Measurements from ENCODE around the gene OR13C3. TPM values are rescaled to one million over a fixed set of nuclear protein-coding genes. Genes with fewer than 3 reads are reported as not detected.

OR13C3 gene
- not detected for total RNA-seq

- H3K27ac ChIP-seq = no peak within 1 kb of the TSS
- WGBS = 91% methylated on average over 5 of the region's 5 CpGs
These were observed at the start of gene OR13C3 for GRCh38 chr9:104536756-104537155. TSS of gene OR13C3 (minus strand) at chr9:104536856. CDS start at chr9:104536723, 133 bp downstream.

GRCh38 chr9:104580562-104580961, 43.9 kb upstream of the OR13C3 start:
- Histone ChIP-seq H3K4me3 (no peak overlapping the region), H3K27me3 (no peaks in the 10 kb centered on the region), H3K27ac (no peak overlapping the region), H3K9me3 (no peaks in the 10 kb centered on the region), H3K4me1 (no peaks in the 10 kb centered on the region), H3K36me3 (no peaks in the 10 kb centered on the region)
- no peak for TF ChIP-seq EP300 (IDR thresholded peaks at IDR 0.05)
- TF ChIP-seq POLR2A (IDR thresholded peaks at IDR 0.05) = no peak
- no peak for TF ChIP-seq POLR2AphosphoS5 (IDR thresholded peaks at IDR 0.05)
- no peak for TF ChIP-seq CTCF (IDR thresholded peaks at IDR 0.05)
- 89% methylated on average over 1 of the region's 1 CpG for WGBS
- no peak for DNase-seq (ENCODE audit: low spot score in 2 of 2)

More at GRCh38 chr9:104536756-104537155, at the start of gene OR13C3:
- TF ChIP-seq CTCF (IDR thresholded peaks at IDR 0.05) (no peak), POLR2A (IDR thresholded peaks at IDR 0.05) (no peak), POLR2AphosphoS5 (IDR thresholded peaks at IDR 0.05) (no peak), EP300 (IDR thresholded peaks at IDR 0.05) (no peak)
- no peak within 1 kb of the TSS for H3K4me3 ChIP-seq
- no peaks in the 10 kb centered on the region for H3K27me3 ChIP-seq
- no peak for DNase-seq (ENCODE audit: low spot score in 2 of 2)
- H3K4me1 ChIP-seq = no peaks in the 10 kb centered on the region
- no peaks in the 10 kb centered on the region for H3K36me3 ChIP-seq
- no peaks in the 10 kb centered on the region for H3K9me3 ChIP-seq

- Histone ChIP-seq H3K36me3 (no peaks in the 10 kb centered on the region), H3K27me3 (no peaks in the 10 kb centered on the region), H3K9me3 (peaks cover 9% of the 10 kb centered on the region), H3K4me1 (no peaks in the 10 kb centered on the region), H3K4me3 (no peak overlapping the region), H3K27ac (no peak overlapping the region)
- no peak for DNase-seq (ENCODE audit: low spot score in 2 of 2)
- WGBS = 76% methylated on average over 5 of the region's 5 CpGs
- TF ChIP-seq POLR2AphosphoS5 (IDR thresholded peaks at IDR 0.05) (no peak), POLR2A (IDR thresholded peaks at IDR 0.05) (no peak), CTCF (IDR thresholded peaks at IDR 0.05) (no peak), EP300 (IDR thresholded peaks at IDR 0.05) (no peak)
These were observed 40.6 kb upstream of the OR13C3 start for GRCh38 chr9:104577263-104577662.

GRCh38 chr9:104575456-104575855, 38.8 kb upstream of the OR13C3 start:
- Histone ChIP-seq H3K4me3 (no peak overlapping the region), H3K36me3 (no peaks in the 10 kb centered on the region), H3K27ac (no peak overlapping the region), H3K27me3 (no peaks in the 10 kb centered on the region), H3K9me3 (peaks cover 9% of the 10 kb centered on the region), H3K4me1 (no peaks in the 10 kb centered on the region)
- TF ChIP-seq CTCF (IDR thresholded peaks at IDR 0.05) (no peak), EP300 (IDR thresholded peaks at IDR 0.05) (no peak)
- DNase-seq (ENCODE audit: low spot score in 2 of 2) = no peak
- 58% methylated on average over 2 of the region's 2 CpGs for WGBS

- H3K4me1 ChIP-seq = no peaks in the 10 kb centered on the region
- TF ChIP-seq CTCF (IDR thresholded peaks at IDR 0.05) (no peak), POLR2AphosphoS5 (IDR thresholded peaks at IDR 0.05) (no peak), EP300 (IDR thresholded peaks at IDR 0.05) (no peak), POLR2A (IDR thresholded peaks at IDR 0.05) (no peak)
- DNase-seq (ENCODE audit: low spot score in 2 of 2) = no peak
- H3K27ac ChIP-seq = no peak overlapping the region
- H3K4me3 ChIP-seq = no peak overlapping the region
- H3K36me3 ChIP-seq = no peaks in the 10 kb centered on the region
- H3K9me3 ChIP-seq = peaks cover 9% of the 10 kb centered on the region
- H3K27me3 ChIP-seq = no peaks in the 10 kb centered on the region
- 86% methylated on average over 1 of the region's 1 CpG for WGBS
These were observed 36.0 kb upstream of the OR13C3 start for GRCh38 chr9:104572612-104573011.
